NCI-H2029 treated with DMSO at 0.1 percent for 48 hours (cell line): ENCODE measurements around the gene SAP30BP.

Experiments used
- DNase-seq: peaks from one replicate; lab custom pipeline; 2025; lab: John Stamatoyannopoulos, UW

SAP30BP gene

DNA sequence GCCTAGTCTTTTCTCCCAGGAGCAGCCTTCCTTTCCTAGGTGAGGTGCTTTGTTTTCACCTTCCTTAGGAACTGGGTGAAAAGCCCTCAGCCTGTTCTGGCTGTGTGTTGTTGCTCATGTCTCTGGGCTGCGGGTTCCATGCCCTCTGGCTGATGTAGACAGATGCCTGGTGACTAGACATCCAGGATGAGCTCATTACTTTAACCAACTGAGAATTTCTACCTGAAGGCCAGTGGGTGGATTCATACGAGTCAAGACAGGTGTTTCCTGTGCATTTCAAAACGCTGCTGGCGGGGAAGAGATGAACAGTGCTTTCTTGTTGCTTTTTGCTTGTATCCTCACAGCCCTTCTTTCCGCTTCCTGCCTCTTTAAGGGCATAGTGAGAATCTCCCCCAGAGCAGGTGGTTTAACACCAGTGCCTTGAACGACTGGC is 22.3 kb downstream of the SAP30BP start:
- no peak for DNase-seq

DNA sequence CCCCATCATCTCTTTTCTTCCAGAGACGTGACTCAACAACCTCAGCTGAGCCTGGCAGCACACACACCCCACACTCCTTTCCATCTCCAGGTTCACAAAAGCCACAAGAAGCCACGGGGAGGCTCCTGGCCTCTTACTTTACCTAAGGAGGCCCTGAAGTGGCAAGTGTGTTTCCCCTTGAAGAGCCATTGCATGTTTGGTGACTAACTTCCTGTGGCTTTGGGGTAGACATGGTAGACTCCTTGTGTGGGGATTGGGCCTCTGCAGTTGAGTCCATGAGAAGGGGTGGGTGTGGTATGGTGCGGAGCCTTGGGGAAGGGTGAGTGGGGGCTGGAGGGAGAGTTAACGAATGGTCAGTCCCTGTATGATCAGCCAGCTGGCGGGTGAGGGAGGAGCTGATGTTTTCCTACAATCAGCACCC is 24.2 kb downstream of the SAP30BP start:
- no peak for DNase-seq

DNA sequence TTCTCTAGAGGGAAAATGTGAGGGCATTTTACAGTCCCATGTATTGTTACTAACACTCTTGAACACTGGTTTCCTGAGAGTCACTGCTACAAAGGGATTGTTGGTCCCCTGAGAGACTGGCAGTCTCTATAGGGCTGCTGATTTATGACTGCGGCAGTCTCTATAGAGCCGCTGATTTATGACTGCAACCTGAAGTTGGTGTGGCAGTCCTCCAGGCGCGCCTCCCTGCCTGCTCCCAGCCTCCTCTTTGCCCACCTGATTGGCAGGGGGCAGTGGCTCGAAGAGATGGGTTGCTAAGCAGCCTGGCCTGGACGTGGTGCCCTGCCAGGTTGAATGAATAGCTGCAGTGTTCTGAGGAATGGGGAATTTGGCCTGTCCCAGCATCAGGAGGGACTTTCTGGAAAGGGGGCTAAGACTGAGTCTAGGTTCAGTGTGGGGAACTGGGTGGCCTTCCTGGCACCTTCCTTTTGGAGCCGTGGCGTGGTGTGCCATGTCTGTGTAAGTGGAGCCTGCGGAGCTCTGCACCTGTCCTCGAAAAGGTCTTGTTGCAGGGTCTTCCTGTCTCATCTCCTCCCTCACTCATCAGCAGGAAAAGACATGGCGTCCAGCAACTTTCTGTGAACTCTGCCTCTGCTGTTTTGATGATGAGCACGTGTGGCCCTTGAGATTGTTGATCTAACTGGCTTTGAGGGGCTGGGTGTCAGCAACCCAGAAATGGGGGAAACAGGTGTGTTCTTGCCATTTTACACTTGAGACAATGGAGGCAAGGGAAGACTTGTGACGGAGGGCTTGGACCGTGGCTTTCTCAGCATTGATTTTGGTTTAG is 24.9 kb downstream of the SAP30BP start:
- no peak for DNase-seq

DNA sequence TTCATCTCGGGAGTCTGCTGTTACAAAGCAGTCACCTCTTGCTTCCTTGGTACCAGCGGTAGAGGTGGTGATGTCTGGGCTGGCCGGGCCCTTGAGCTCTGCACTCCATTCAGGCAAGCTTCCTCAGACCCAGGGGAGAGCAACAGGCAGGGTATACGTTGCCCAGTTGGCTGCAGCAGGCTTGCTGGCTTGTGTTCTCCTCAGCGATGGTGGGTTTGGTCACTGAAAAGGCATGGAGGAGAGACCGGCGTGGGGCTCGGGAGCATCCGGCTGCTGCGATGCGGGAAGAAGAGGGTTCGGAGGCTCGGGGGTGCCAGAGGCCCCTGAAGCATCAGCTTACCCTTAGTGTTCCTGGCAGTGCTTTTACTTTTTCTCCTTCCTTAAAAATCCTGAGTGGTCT is 25.8 kb downstream of the SAP30BP start:
- DNase-seq, result no peak

DNA sequence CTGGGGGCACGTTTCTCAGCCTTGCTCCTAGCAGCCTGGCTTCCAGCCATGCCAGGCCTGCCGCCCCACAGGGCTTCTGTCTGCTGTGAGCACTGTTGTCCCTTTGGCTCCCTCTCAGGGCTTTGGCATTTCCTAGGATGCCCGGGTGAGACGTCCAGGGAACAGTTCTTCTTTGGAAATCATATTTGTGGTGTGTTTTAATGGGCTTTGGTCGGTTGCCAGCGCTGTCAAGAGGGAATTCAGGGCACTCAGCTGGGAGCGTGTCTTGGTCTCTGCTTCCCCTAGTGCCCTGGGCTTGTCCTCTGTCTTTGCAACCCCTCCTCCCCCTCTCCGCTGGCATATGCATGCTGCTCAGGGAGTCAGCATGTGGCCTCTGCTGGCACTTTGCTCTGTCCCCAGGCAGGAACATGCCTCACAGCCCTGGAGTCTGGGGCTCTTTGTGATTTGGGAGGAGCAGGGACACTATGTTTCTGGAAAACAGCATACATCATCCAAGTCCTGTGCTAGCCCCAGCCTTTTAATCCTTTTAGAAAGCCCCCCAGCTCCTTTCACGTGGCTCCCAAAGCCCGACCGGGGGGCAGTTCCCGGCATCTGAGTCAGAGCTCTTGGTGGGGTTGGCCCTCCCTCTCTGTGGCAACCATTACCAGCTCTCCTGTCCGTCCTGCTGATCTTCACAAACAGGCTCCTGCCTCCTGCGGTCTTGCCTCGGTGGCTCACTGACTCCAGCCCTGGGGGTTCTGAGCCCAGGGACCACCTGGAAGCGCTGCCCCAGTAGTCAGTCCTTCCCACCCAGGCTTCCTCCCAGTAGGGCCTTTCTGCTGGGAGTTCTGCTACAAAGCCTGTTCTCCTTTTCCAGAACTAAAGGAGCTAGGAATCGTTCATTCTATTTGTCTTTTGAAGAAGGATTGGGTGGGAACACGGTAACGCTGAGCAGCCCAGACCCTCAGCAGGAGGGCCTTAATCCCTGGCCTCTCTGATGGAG is 26.7 kb downstream of the SAP30BP start:
- peak; percentile 69 for DNase-seq

DNA sequence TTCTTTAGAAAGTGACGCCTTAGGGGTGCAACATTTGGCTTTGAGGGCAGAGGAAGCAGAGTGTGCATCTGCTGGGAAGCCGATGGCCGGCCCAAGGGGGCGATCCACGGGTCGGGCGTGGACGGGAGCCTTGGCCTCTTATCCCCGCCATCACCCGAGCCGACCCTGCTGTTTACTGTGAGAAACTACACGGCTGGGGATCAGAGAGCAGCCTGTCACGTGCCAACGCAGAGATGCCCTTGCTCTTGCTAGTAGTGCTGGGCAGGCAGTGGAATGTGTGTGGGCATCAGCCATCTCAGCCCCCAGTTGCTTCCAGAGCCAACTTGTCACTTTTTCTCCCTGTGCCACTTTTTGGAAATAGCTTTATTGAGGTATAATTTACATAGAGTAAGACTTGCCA is 27.4 kb downstream of the SAP30BP start:
- DNase-seq, result no peak

DNA sequence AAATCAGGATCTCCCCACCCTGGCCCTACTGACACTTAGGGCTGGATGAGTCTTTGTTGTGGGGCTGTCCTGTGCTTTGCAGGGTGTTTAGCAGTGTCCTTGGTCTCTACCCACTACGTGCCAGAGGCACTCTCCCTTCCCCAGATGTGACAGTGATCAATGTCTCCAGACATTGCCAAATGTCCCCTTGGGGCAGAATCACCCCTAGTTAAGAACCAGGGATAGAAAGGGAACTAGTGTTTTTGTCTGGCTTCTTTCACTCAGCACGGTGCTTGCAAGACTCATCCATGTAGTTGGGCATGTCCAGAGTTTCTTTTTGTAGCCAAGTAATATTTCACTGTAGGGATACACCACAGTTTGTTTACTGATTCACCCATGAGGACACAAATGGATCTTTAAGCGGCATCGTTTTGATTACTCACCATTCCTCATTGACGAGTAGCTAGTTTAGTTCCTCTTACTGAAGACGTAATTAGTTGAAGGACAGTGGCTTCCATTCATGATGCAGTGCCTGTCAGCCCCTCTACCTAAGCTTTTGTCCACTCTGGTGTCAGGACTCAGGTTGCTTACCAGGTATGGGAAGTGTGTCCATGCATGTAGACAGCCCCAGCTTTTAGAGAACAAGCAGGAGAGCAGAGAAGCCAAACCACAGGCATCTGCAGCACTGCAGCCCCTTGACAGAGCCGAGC is 28.1 kb downstream of the SAP30BP start:
- DNase-seq, result no peak

DNA sequence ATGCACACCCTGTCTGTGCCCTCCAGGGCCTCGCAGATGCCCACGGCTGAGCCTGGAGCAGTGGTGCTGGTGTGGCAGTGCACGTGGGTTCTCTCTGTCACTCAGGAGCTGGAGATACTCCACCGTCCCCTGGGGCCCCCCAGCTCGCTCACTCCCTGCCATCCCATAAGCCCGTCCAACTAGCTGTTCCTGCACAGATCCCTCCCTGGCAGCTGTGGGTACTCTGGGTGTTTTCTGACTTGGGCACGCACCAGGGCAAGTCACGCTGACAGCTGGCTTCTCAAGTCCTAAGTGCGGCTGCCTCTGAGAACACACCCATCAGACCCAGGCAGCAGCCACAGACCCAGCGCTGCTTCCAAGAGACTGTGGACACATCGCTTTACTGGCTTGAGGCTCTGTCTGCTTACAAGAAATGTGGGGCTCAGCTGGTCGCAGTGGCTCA is 28.7 kb downstream of the SAP30BP start:
- DNase-seq, result no peak

DNA sequence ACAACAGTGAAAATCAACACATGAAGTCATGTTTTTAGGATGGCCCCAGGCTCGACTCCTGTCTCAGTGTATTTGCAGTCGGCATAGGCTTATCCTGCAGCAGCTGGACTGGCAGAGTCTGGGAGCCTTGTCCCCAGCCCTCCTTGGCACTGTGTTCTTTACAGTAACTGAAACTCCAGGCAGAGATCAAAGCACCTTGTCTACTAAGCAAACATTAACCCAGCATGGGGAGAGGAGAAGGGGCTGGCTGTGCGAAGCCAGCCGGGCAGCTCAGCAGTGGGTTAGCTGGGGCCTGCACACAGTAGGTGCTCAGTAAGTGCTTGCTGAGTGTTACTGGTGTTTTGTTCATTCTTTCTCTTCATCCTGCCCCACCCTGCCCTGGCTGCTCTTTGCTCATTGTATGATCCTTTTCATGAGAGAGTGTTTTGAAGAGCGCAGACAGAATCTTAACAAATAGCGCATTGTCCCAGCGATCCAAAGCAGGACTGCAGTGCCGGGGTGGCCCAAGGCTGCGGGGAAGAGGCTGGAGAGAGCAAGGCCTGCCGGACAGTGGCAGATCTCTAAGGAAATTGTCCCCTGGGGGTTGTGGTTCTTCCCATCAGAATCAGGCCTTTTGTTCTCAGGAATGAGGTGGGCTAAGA is 30.6 kb downstream of the SAP30BP start:
- DNase-seq, result no peak

DNA sequence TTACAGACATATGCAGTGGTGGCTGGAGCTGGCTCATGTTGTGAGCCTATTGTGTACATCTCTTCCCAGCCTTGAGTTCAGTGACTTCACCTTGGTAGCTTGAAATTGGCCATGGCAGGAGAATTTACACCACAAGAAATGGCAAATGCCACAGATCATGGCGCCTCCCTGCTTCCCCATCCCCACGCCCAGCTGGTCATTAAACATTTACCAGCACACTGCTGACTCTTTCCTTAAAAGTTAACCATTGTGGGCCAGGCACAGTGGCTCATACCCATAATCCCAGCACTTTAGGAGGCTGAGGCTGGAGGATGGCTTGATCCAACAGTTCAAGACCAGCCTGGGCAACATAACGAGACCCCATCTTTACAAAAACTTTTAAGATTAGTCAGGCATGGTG is 31.5 kb downstream of the SAP30BP start:
- no peak for DNase-seq

DNA sequence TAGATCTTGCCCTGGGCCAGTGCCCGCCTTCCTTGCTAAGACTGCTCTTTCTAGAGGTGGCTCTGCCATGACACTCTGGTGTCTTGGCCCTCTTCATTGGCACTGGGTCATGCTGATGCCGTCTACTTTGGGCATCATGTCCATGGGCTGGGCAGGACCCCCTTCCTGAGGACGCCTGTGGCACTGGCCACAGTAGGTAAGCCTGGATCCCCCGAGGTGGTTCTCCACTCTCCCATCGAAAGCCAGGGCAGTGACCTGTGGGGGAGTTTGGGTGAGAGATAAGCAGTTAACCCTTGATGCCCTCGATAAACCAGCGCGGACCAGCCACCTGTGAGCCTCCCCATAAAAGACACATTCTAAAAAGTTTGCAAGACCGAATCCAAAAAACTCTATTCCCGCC is 34.1 kb downstream of the SAP30BP start:
- no peak for DNase-seq

DNA sequence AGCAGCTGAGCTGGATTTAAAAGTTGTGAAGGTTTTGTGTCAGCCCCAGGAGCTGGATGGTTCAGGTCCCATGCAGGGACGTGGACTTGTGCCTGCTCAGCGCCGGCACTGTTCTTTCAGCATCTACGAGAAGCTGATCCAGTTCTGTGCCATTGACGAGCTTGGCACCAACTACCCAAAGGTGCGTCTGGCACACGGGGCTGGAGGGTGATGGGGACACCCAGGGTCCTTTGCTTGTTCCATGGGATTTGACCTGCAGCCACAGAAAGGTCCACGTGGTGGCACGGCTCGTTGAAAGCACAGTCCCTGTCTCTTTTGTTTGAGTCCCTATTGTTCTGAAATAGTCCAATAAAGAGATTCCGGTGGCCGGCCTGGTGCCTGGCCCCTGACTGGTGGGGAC is 36.1 kb downstream of the SAP30BP start:
- no peak for DNase-seq

DNA sequence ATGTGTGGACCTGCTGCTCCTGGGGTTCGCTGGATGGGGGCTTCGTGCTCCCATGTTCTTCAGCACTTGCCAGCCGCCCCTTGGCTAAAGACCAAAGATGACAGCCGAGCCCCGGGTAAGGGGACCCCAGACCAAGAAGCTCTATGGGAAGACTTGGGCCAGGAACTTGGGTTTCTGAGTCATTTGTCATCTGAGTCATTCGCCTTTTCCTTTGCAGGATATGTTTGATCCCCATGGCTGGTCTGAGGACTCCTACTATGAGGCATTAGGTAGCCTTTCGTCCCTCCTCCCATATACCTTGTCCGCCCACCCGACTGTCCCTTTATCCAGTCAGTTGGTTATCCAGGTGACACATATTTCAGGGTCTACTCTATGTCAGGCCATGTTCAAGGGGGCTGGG is 36.5 kb downstream of the SAP30BP start:
- DNase-seq, result no peak

DNA sequence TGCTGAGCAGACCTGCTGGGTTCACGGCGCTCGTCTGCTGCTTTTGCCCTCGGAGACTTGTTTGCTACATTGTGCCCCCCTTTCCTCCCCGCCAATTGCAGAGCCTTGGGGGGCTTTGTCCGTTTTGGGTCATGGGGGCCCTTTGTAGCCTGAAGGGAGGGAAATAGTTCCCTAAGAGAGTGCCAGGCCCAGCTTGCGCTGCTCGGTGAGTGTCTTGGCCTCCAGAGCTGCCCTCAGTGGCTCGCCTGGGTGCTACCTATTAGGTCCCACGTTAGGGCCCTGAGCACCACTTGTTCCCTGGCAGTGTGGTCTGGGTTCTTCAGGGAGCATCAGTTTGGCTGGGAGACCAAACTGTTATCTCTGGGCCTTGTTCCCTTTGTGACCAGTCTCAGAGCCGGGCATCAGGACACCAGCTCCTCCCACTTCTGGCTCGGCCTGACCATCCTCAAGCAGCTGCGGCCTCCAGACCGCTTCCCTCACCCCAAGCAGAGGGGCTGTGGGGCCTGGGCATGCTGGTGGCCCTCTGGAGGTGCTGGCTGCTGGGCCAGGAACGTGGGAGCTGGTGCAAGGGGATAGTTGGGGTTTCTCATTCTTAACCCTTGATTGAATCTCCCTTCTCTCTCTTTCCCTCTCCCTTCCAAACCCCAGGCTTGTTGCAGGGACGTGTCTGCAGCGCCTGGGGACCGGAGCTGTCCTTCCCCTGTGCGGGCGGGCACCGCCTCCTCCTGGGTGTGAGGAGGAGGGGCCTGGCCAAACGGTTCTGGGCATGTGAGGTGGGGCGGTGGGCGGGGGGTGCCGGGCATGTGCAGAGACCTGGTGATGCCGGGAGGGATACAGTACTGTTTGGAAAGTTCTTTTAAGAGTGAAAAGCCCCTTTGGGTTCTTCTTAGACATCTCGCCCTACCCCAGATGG is 38.1 kb downstream of the SAP30BP start:
- no peak for DNase-seq

DNA sequence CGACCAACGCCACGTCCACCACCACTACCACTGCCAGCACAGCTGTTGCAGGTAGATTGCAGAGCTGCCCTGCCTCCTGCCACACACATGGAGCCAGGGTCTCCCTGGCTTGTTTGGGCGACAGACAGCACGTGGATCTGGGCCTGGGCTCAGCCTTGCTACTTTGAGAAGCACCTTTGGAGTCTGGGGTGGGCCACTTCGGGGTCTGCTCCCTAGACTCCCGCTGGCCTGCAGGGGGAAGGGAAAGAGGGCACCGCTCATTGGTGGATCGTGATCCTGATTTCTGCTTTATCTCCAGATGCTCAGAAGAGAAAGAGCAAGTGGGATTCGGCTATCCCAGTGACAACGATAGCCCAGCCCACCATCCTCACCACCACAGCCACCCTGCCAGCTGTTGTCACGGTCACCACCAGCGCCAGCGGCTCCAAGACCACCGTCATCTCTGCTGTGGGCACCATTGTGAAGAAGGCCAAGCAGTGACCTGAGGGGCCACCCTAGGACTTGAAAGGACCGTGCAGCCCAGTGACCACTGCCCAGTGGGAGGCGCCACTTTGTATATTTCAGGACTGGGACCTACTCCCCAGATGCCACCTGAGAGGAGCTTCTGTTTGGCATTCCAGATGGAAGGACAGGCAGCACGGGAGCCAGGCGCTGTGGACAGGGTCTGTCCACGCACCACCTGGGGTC is 39.0 kb downstream of the SAP30BP start:
- DNase-seq, result no peak

DNA sequence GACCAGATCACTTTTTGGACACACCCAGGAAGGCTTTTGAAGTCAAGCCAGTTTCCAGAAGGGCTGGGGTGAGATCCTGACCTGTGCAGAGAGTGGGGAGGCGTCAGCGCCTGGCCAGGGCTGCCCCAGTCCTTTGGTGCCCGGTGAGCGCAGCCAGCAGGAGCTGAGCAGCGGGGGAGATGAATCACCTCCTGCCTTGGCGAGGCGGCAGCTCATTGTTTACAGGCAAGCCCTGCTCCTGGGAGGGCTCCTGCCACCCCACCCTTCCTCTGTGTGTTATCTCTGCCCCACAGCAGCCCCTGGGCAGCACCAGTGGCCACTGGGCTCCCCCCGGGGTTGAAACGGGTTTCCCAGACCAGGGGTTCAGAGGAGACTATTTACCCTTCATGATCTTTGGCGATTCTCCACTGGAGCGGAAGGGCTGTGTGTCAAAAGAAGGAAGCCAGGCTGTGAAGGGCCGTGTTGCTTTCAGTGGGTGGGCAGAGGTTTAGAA is 40.0 kb downstream of the SAP30BP start:
- no peak for DNase-seq

DNA sequence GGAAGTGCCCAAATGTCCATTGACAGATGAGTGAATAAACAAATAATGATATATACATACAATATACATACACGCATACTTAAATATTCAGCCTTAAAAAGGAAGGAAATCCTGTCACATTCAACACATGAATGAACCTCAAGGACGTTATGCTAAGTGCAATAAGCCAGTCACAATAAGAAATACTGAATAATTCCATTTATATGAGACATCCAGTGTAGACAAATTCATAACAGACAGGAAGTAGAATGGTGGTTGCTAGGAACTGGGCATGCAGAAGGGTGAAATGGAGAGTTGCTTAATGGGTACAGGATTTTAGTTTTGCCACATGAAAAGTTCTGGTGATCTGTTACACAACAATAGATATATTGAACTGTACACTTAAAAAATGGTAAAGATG is 45.3 kb downstream of the SAP30BP start:
- DNase-seq, result no peak

DNA sequence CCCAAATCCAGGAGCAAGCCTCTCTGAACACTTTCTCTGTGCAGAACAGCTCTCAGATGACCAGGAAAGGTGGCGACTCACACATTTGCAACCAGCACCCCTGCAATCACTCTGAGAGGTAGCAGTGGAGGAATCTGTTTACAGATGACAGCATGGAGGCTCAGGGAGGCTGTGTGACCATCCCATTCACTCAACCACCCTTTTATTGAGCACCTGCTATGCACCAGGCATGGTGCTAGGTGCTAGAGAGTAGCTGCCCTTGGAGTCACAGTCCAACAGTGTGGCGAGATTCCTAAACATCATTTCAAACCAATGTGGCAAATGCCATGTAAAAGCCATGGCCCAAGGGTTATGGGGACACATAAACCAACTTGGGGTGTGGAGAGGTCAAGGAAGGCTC is 52.6 kb downstream of the SAP30BP start:
- DNase-seq, result no peak

DNA sequence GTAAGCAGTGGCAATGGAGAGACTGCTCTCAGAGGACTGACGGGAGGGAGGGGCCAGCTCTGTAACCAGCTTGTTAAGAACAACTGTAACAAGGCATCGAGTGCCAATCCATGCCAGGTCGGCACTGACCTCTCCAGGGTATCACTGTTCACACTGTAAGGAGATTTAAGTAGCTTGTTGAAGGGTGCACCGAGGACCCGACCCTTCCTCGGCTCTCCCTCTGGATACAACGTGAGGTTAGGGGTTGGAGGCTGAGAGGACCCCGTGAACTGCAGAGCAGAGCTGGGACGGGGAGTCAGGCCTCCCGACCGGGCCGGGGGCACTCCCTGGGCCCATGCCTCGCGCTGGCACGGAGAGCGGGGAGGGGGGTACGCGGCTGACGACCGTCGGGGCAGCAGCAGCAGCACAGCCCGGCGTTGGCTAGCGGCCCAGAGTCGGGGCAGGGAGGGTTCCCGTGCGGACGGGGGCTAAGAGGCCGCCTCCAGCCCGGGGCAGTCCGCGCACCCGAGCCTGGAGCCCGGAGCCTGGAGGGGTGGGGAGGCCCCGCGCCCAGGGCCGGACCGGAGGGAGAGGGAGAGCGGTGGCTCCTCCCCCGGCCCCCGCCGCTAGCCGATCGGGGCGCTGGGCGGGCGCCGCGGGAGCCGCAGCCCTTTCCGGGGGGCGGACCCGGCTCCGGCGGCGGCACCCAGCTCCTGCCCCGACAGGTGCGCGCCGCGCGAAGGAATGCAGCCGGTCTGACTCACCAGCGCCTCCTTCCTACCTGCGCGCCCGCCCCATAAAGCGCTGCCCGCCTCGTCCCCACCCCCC is 53.7 kb downstream of the SAP30BP start, which contains the start of gene ITGB4:
TSS of gene ITGB4 (plus strand) at position 804 of the 807 bp plus-strand sequence. CDS start 3,245 bp downstream, outside the sequence.
- peak; percentile 1 for DNase-seq
